LNCaP clone FGC (cell line): ENCODE measurements around the gene BLOC1S4.

Experiments used
- DNase-seq: peaks from one replicate; pipeline ENCODE4 v3.0.0-alpha.2; 2011; ENCODE audit warnings: low read depth
- H3K4me3 ChIP-seq: 2 replicates; pipeline ENCODE4 v1.5.1; 2011; ENCODE audit warnings: mild to moderate bottlenecking, low read depth, low read length, control low read depth
- CTCF ChIP-seq: IDR thresholded peaks from 2 replicates; pipeline ENCODE4 v1.5.1; 2012; ENCODE audit warnings: mild to moderate bottlenecking; ENCODE audit not compliant: control insufficient read depth, insufficient read depth; ENCODE audit errors: extremely low read depth

BLOC1S4 gene

DNA sequence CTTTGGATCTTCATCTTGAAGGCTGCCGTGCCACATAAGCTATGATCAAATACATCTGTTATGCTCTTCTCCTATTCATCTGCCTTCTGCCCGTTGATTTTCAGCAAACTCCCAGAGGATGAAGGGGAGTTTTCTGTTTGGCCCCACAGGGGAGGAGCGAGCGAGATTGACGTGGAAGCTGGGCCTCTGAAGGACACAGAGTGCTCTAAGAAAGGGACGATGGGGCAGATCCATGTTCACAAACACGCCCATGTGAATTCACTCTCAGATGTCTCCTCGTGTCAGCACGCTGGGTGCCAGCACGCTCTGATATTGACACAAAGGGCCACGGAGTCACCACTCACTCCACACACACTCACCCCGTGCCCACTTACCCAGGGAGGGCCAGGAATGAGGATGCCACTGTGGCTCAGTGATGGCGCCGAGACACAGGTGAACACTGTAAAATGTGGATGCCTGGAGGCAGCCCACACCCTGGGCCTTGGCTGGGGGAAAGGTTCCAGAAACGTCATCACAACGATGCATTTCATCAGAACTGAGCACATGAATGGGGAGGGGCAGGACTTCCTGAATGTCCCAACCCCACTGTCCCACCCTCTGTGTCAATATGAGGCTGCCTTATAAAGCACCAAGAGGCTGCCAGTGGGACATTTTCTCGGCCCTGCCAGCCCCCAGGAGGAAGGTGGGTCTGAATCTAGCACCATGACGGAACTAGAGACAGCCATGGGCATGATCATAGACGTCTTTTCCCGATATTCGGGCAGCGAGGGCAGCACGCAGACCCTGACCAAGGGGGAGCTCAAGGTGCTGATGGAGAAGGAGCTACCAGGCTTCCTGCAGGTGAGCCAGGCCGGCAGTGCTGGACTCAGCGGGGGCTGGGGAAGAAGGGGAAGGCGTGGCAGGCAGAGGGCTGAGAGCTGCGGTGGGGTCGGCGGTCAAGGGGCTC lies 22.5 kb upstream of the BLOC1S4 start, which contains the start of gene S100P:
S100P (plus strand) TSS at position 648 of the 946 bp plus-strand sequence; CDS start at position 703, 55 bp downstream.
- no peak within 1 kb of the TSS for H3K4me3 ChIP-seq
- no peak for DNase-seq
- TF ChIP-seq CTCF = no peak

GRCh38 chr4:6694177-6694901 lies 21.6 kb upstream of the BLOC1S4 start:
- no peak for TF ChIP-seq CTCF
- no peak for DNase-seq
- H3K4me3 ChIP-seq = no peak overlapping the region

DNA sequence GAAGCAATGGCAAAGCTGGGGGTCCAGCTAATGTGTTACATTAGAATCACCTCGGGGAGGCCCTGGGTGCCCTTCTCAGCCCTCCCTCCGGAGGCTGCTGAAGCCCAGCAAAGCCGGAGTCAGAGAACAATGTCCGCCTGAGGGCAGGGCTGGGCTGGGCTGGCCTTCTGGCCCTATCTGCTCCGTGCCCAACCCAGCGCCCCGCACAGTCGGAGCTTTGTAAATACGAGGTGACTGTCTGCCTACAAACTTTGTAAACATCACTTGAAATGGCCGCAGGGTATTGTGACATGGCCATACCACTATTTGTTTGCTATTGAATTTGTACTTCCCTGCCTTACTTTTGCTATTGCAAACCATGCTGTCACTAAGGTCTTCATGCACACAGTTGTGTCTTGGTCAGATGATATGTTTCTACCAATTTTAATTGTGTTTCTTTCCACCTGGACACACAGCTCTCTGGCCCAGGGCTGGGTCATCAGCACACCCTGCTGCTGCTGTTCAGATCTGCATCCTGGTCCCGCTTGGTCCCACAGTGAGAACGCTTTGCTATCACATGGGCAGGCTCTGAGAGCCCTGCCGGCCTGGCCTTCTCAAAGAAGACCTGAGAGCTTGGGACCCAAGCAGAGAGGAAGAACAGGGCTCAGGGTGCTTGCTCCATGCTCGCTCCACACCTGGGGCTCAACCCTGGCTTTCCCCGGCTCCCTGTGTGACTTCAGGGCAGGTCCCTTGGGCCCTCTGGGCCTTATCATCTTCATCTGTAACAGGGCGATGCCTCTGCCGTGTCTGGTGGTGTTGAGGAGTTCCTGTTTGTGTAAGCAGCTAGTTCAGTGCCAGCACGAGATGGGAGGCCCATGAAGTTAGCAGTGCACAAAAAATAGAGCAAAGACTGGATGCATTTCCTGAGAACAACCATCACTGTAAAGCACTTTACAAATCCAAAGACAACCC lies 20.0 kb upstream of the BLOC1S4 start:
- no peak overlapping the region for H3K4me3 ChIP-seq
- peak; percentile 84 for DNase-seq
- peak; percentile 34; the same call in 1 of the 2 replicates for TF ChIP-seq CTCF

- TF ChIP-seq CTCF = no peak
- DNase-seq = no peak
- H3K4me3 ChIP-seq = no peak overlapping the region
Measured at GRCh38 chr4:6696611-6697010, 19.4 kb upstream of the BLOC1S4 start.

GRCh38 chr4:6697131-6697530 lies 18.8 kb upstream of the BLOC1S4 start:
- no peak overlapping the region for H3K4me3 ChIP-seq
- no peak for DNase-seq
- TF ChIP-seq CTCF = no peak

DNA sequence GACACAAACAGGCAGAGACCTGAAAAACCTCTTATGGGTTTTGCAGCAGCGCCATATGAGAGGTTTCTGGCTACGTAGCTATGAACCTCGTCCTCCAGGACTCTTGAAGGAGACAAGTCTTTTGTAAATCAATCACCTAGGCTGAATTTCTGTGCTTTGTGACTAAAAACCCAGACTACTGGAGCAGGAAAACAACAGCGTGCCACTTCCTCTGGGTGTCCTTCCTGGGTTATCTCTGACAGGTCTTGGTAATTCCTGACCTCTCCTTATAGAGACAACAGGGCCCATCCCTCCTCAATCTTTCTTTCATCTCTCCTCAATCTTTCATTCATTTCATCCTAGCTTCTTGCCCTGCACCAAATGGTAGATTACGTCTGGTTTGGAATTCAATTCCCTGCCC lies 16.6 kb upstream of the BLOC1S4 start:
- no peak for TF ChIP-seq CTCF
- DNase-seq = no peak

More for the DNA sequence above, 16.6 kb upstream of the BLOC1S4 start:
- no peak overlapping the region for H3K4me3 ChIP-seq
